GM23338 (cell line): ENCODE data around the gene FGF2. TPM values are rescaled to one million over a fixed set of nuclear protein-coding genes. Genes with fewer than 3 reads are reported as not detected.

Experiments used
- ATAC-seq: fragments of 200-7000 bp; cut with Tn5 transposase; 3 replicates; pipeline ENCODE4 v1.9.1; 2020
- DNase-seq: peaks from one replicate; pipeline ENCODE4 v3.0.0-alpha.2; 2015; ENCODE audit warnings: low spot score
- H2AFZ ChIP-seq: fragments of 200-600 bp; sonication (generic); 2 replicates; pipeline ENCODE4 v1.8.0; 2016; ENCODE audit warnings: antibody characterized with exemption, mild to moderate bottlenecking, moderate library complexity
- H3F3A ChIP-seq: fragments of 200-600 bp; sonication (generic); replicated peaks from 2 replicates; pipeline ENCODE4 v1.8.0; 2017; ENCODE audit warnings: antibody characterized with exemption, mixed run types, low read depth
- H3K27ac ChIP-seq: fragments of 200-600 bp; sonication (generic); 2 replicates; pipeline ENCODE4 v1.6.1; 2016; ENCODE audit warnings: low read depth
- H3K27me3 ChIP-seq: fragments of 200-600 bp; sonication (generic); 2 replicates; pipeline ENCODE4 v1.8.0; 2016; ENCODE audit warnings: mild to moderate bottlenecking, mixed run types, moderate library complexity; ENCODE audit not compliant: insufficient read depth
- H3K36me3 ChIP-seq: fragments of 200-600 bp; sonication (generic); 2 replicates; pipeline ENCODE4 v1.8.0; 2016; ENCODE audit warnings: mild to moderate bottlenecking; ENCODE audit not compliant: insufficient read depth
- H3K4me1 ChIP-seq: fragments of 200-600 bp; sonication (generic); 2 replicates; pipeline ENCODE4 v1.8.0; 2016; ENCODE audit warnings: mild to moderate bottlenecking, moderate library complexity; ENCODE audit not compliant: insufficient read depth
- H3K4me2 ChIP-seq: fragments of 200-600 bp; sonication (generic); 2 replicates; pipeline ENCODE4 v1.7.1; 2017; ENCODE audit warnings: mixed run types
- H3K4me3 ChIP-seq: fragments of 200-600 bp; sonication (generic); 2 replicates; pipeline ENCODE4 v1.6.1; 2016; ENCODE audit warnings: mixed run types
- H3K79me2 ChIP-seq: fragments of 200-600 bp; sonication (generic); replicated peaks from 2 replicates; pipeline ENCODE4 v1.8.0; 2017; ENCODE audit warnings: mild to moderate bottlenecking; ENCODE audit not compliant: insufficient read depth
- H3K9me2 ChIP-seq: fragments of 200-600 bp; sonication (generic); 2 replicates; pipeline ENCODE4 v1.8.0; 2017; ENCODE audit not compliant: insufficient read depth
- H4K20me1 ChIP-seq: fragments of 200-600 bp; sonication (generic); replicated peaks from 2 replicates; pipeline ENCODE4 v1.8.0; 2017; ENCODE audit warnings: mild to moderate bottlenecking; ENCODE audit not compliant: insufficient read depth
- H3K27ac Mint-ChIP-seq: 2 replicates; pipeline ENCODE4 v1.8.0; 2020; ENCODE audit warnings: inconsistent platforms, mild to moderate bottlenecking, moderate library complexity, mixed read lengths
- H3K27me3 Mint-ChIP-seq: 3 replicates; pipeline ENCODE4 v1.8.0; 2022; ENCODE audit warnings: low read depth, mild to moderate bottlenecking, moderate library complexity, mixed read lengths, inconsistent platforms; ENCODE audit not compliant: insufficient read depth, poor library complexity
- H3K36me3 Mint-ChIP-seq: 3 replicates; pipeline ENCODE4 v1.8.0; 2021; ENCODE audit warnings: low read depth, mild to moderate bottlenecking, inconsistent platforms, moderate library complexity, mixed read lengths
- H3K4me1 Mint-ChIP-seq: 3 replicates; pipeline ENCODE4 v1.8.0; 2020; ENCODE audit warnings: mild to moderate bottlenecking, inconsistent platforms, mixed read lengths
- H3K4me3 Mint-ChIP-seq: 3 replicates; pipeline ENCODE4 v1.8.0; 2021; ENCODE audit warnings: moderate library complexity, mild to moderate bottlenecking, inconsistent platforms, mixed read lengths
- H3K9me3 Mint-ChIP-seq: 3 replicates; pipeline ENCODE4 v1.8.0; 2020; ENCODE audit warnings: moderate library complexity, mild to moderate bottlenecking, inconsistent platforms, mixed read lengths
- EZH2 ChIP-seq: fragments of 200-600 bp; sonication (generic); IDR thresholded peaks from one replicate; pipeline ENCODE4 v1.8.0; 2017; ENCODE audit warnings: antibody characterized with exemption, mild to moderate bottlenecking, low read depth; ENCODE audit not compliant: unreplicated experiment
- EZH2phosphoT487 ChIP-seq: fragments of 200-600 bp; sonication (generic); IDR thresholded peaks from one replicate; pipeline ENCODE4 v1.8.1; 2018; ENCODE audit warnings: antibody characterized with exemption; ENCODE audit not compliant: unreplicated experiment
- JUNB ChIP-seq: IDR thresholded peaks from one replicate; pipeline ENCODE4 v1.6.1; 2016; ENCODE audit warnings: antibody characterized with exemption; ENCODE audit not compliant: unreplicated experiment
- NANOG ChIP-seq: IDR thresholded peaks from 2 replicates; pipeline ENCODE4 v1.6.1; 2016; ENCODE audit warnings: antibody characterized with exemption, borderline replicate concordance
- POLR2AphosphoS5 ChIP-seq: IDR thresholded peaks from 2 replicates; pipeline ENCODE4 v1.6.1; 2016; ENCODE audit warnings: antibody characterized with exemption, low read depth
- STAT1 ChIP-seq: IDR thresholded peaks from one replicate; pipeline ENCODE4 v1.6.1; 2016; ENCODE audit warnings: antibody characterized with exemption; ENCODE audit not compliant: unreplicated experiment
- ZNF331 ChIP-seq: fragments of 250-450 bp; sonication (Bioruptor Pico); IDR thresholded peaks from 2 replicates; pipeline ENCODE4 v1.5.0; 2020; ENCODE audit warnings: low read depth, mild to moderate bottlenecking, moderate library complexity
- polyA plus RNA-seq: library from polyadenylated mRNA; unstranded; fragments of >200 nt; fragmentation: Nextera tagmentation; extraction: Ambion mirVana; gene quantifications from 2 replicates; pipeline ENCODE4 v1.2.1, GENCODE V29; 2016
- total RNA-seq: library from RNA; depleted of rRNA; stranded (reverse); fragments of >200 nt; shearing (Covaris generic); gene quantifications from 2 replicates; pipeline ENCODE4 v1.2.3, GENCODE V29; 2014
- TF ChIP-seq, protein P1 (sequence below): fragments of 250-450 bp; sonication (Bioruptor Pico); IDR thresholded peaks from 2 replicates; pipeline ENCODE4 v1.5.0; 2020; ENCODE audit warnings: mild to moderate bottlenecking, moderate library complexity
- TF ChIP-seq, protein P2 (sequence below), 2 experiments: fragments of 200-600 bp in 1 of 2; sonication (generic) in 1 of 2; conservative IDR thresholded peaks; 2 replicates each; pipeline versions ENCODE4 v1.5.1 to v1.6.1; 2016 to 2017; ENCODE audit warnings: antibody characterized with exemption in 2 of 2, low read depth in 2 of 2, mild to moderate bottlenecking in 2 of 2, moderate library complexity in 1 of 2
- TF ChIP-seq, protein P3 (sequence below): IDR thresholded peaks from 2 replicates; pipeline ENCODE4 v1.6.1; 2016; ENCODE audit warnings: antibody characterized with exemption

FGF2 gene
- total and polyA plus RNA-seq, 2 experiments from 2014 or later = 28.3 to 84.4 TPM

DNA sequence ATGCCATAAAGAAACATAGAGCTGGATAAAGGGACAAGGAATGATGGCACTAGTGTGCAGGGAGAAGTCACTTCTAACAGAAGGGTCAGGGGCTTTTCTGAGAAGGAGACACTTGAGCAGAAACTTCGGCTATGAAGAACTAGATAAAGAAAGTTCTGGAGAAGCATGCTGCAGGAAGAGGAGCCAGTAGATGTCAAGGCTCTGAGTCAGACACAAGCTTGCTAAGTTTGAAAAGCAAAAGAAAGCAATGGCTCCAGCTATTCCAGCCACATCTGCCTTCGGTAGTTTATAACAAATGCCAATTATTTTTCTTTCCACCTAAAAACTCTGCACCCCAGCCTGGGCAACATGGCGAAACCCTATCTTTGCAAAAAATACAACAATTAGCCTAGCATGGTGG lies 88.3 kb downstream of the FGF2 start (continued):
- TF ChIP-seq, protein P1, sequence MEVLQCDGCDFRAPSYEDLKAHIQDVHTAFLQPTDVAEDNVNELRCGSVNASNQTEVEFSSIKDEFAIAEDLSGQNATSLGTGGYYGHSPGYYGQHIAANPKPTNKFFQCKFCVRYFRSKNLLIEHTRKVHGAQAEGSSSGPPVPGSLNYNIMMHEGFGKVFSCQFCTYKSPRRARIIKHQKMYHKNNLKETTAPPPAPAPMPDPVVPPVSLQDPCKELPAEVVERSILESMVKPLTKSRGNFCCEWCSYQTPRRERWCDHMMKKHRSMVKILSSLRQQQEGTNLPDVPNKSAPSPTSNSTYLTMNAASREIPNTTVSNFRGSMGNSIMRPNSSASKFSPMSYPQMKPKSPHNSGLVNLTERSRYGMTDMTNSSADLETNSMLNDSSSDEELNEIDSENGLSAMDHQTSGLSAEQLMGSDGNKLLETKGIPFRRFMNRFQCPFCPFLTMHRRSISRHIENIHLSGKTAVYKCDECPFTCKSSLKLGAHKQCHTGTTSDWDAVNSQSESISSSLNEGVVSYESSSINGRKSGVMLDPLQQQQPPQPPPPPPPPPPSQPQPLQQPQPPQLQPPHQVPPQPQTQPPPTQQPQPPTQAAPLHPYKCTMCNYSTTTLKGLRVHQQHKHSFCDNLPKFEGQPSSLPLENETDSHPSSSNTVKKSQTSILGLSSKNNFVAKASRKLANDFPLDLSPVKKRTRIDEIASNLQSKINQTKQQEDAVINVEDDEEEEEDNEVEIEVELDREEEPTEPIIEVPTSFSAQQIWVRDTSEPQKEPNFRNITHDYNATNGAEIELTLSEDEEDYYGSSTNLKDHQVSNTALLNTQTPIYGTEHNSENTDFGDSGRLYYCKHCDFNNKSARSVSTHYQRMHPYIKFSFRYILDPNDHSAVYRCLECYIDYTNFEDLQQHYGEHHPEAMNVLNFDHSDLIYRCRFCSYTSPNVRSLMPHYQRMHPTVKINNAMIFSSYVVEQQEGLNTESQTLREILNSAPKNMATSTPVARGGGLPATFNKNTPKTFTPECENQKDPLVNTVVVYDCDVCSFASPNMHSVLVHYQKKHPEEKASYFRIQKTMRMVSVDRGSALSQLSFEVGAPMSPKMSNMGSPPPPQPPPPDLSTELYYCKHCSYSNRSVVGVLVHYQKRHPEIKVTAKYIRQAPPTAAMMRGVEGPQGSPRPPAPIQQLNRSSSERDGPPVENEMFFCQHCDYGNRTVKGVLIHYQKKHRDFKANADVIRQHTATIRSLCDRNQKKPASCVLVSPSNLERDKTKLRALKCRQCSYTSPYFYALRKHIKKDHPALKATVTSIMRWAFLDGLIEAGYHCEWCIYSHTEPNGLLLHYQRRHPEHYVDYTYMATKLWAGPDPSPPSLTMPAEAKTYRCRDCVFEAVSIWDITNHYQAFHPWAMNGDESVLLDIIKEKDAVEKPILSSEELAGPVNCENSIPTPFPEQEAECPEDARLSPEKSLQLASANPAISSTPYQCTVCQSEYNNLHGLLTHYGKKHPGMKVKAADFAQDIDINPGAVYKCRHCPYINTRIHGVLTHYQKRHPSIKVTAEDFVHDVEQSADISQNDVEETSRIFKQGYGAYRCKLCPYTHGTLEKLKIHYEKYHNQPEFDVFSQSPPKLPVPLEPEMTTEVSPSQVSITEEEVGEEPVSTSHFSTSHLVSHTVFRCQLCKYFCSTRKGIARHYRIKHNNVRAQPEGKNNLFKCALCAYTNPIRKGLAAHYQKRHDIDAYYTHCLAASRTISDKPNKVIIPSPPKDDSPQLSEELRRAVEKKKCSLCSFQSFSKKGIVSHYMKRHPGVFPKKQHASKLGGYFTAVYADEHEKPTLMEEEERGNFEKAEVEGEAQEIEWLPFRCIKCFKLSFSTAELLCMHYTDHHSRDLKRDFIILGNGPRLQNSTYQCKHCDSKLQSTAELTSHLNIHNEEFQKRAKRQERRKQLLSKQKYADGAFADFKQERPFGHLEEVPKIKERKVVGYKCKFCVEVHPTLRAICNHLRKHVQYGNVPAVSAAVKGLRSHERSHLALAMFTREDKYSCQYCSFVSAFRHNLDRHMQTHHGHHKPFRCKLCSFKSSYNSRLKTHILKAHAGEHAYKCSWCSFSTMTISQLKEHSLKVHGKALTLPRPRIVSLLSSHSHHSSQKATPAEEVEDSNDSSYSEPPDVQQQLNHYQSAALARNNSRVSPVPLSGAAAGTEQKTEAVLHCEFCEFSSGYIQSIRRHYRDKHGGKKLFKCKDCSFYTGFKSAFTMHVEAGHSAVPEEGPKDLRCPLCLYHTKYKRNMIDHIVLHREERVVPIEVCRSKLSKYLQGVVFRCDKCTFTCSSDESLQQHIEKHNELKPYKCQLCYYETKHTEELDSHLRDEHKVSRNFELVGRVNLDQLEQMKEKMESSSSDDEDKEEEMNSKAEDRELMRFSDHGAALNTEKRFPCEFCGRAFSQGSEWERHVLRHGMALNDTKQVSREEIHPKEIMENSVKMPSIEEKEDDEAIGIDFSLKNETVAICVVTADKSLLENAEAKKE (CRISPR knock-in tag) = no peak
- TF ChIP-seq NANOG (no peak), EZH2 (no peak)

DNA sequence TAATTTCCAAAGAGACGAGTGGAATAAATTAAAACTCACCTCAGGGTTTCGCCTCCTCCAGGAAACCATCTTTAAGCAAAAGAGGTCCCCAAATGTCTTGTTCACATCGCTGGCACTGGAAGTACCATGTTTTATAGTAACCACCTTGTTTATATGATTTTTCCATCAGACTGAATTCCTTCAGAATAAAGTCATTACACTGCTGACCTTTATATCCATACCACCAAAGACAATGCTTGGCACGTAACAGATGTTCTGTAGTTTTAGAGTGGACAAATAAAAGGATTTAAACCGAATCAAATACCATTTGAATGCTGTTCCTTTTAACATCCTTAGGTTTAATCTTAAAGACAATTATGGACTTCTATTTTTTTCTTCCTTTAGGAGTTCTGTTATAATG lies 91.1 kb downstream of the FGF2 start:
- no peak overlapping the region for H3K27ac ChIP-seq
- no peaks in the 10 kb centered on the region for H3K36me3 Mint-ChIP-seq
- H4K20me1 ChIP-seq = no peaks in the 10 kb centered on the region
- no peak overlapping the region for H3K4me3 Mint-ChIP-seq
- ATAC-seq = no peak
- H3K9me3 Mint-ChIP-seq = no peaks in the 10 kb centered on the region
- H3K36me3 ChIP-seq = no peaks in the 10 kb centered on the region
- no peak overlapping the region for H3K4me3 ChIP-seq
- peaks cover 11% of the 10 kb centered on the region for H3K4me1 ChIP-seq
- H3K9me2 ChIP-seq = no peaks in the 10 kb centered on the region
- no peak overlapping the region for H3K4me2 ChIP-seq
- H2AFZ ChIP-seq = no peak overlapping the region
- H3K27ac Mint-ChIP-seq = no peak overlapping the region
- H3K79me2 ChIP-seq = peaks cover 8% of the 10 kb centered on the region; the same call in 1 of the 2 replicates
- H3F3A ChIP-seq = 0 out of 2 replicates have a peak, but pooled peaks cover 4% of the 10 kb centered on the region
- H3K27me3 Mint-ChIP-seq = no peaks in the 10 kb centered on the region
- no peaks in the 10 kb centered on the region for H3K27me3 ChIP-seq
- peaks cover 10% of the 10 kb centered on the region; the same call in 2 of the 3 replicates for H3K4me1 Mint-ChIP-seq
- no peak for DNase-seq
- TF ChIP-seq EZH2phosphoT487 = no peak
- no peak for TF ChIP-seq JUNB
- no peak for TF ChIP-seq ZNF331
- TF ChIP-seq STAT1 = no peak
- TF ChIP-seq POLR2AphosphoS5 = no peak
- TF ChIP-seq, protein P2, sequence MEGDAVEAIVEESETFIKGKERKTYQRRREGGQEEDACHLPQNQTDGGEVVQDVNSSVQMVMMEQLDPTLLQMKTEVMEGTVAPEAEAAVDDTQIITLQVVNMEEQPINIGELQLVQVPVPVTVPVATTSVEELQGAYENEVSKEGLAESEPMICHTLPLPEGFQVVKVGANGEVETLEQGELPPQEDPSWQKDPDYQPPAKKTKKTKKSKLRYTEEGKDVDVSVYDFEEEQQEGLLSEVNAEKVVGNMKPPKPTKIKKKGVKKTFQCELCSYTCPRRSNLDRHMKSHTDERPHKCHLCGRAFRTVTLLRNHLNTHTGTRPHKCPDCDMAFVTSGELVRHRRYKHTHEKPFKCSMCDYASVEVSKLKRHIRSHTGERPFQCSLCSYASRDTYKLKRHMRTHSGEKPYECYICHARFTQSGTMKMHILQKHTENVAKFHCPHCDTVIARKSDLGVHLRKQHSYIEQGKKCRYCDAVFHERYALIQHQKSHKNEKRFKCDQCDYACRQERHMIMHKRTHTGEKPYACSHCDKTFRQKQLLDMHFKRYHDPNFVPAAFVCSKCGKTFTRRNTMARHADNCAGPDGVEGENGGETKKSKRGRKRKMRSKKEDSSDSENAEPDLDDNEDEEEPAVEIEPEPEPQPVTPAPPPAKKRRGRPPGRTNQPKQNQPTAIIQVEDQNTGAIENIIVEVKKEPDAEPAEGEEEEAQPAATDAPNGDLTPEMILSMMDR (conservative IDR thresholded peaks at IDR 0.05; ENCODE audit: low read depth in 2 of 2) = no peak
- TF ChIP-seq, protein P3, sequence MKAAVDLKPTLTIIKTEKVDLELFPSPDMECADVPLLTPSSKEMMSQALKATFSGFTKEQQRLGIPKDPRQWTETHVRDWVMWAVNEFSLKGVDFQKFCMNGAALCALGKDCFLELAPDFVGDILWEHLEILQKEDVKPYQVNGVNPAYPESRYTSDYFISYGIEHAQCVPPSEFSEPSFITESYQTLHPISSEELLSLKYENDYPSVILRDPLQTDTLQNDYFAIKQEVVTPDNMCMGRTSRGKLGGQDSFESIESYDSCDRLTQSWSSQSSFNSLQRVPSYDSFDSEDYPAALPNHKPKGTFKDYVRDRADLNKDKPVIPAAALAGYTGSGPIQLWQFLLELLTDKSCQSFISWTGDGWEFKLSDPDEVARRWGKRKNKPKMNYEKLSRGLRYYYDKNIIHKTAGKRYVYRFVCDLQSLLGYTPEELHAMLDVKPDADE = no peak
